Measurements from ENCODE around the gene KIF26B. TPM values are rescaled to one million over a fixed set of nuclear protein-coding genes. Genes with fewer than 3 reads are reported as not detected.
A peak's percentile ranks its signal among the peaks of the same experiment; 100 is the strongest.

KIF26B gene
- polyA plus RNA-seq, 1 of the 3 experiments (the other 2 are of a cell fraction): 2.6 TPM

DNA sequence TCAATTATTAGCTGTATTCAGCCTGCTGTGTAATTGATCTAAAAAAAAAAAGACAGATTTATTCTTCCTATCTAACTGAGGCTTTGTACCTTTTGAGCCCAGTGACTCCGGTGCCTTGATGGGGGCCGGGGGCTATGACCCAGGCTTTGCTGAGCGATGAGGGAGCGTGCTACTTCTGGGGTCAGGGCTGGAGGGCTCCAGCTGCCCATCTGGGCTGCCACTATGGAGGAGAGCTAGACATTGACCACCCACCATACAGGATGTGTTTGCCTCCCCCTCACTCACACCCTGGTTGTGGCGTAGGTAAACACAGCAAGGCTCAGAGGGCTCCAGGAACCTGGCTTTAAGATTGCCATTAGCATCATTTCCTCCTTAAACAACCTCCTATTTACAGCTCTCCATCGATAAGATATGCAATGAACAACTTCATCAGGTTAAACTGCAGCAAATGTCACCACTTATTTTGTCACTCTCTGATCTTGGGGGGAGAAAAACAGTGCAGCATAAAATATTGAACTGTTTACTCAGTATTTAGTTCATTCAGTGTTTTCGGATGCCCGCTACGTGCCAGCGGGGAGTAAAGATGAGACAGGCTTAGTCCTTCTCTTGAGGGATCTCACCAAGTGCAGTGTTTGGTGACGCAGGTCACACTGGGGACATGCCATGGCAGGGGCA, 231.6 kb downstream of the KIF26B start:
- Histone ChIP-seq H4K20me1 (ENCODE audit: insufficient read depth) (no peaks in the 10 kb centered on the region), H3K27ac (ENCODE audit: low read depth in 2 of 2, low read length in 1 of 2) (no peak overlapping the region; a peak in 1 of 4 replicates), H3K27me3 (ENCODE audit: insufficient read depth) (no peaks in the 10 kb centered on the region), H3K4me1 (ENCODE audit: control insufficient read depth in 1 of 2, insufficient read depth in 2 of 2, low read depth in 1 of 2, low read length in 1 of 2) (peaks cover 0 to 23% of the 10 kb centered on the region in 2 experiments; a peak in 1 of 4 replicates), H3K79me2 (ENCODE audit: insufficient read depth) (no peaks in the 10 kb centered on the region), H3K9ac (no peak overlapping the region), H3K9me3 (no peaks in the 10 kb centered on the region), H3K9me2 (no peaks in the 10 kb centered on the region), H3F3A (replicated peaks; ENCODE audit: insufficient read depth) (no peaks in the 10 kb centered on the region), H3K4me3 (ENCODE audit: low read depth in 2 of 2, low read length in 1 of 2) (no peak overlapping the region), H3K36me3 (replicated peaks in 1 of 2; ENCODE audit: control insufficient read depth in 1 of 2, insufficient read depth in 2 of 2, low read length in 1 of 2) (peaks cover 8 to 16% of the 10 kb centered on the region in 2 experiments), H2AFZ (ENCODE audit: low read depth) (no peak overlapping the region), H3K4me2 (no peak overlapping the region)
- DNase-seq: no peak
- WGBS (ENCODE audit: low lambda C conversion rate): 89% methylated on average over 11 of the region's 11 CpGs
- no peak for TF ChIP-seq RCOR1 (IDR thresholded peaks at IDR 0.05; ENCODE audit: low read length)
- no peak for TF ChIP-seq NFIC (IDR thresholded peaks at IDR 0.05; ENCODE audit: borderline replicate concordance)
- no peak for TF ChIP-seq TEAD4 (IDR thresholded peaks at IDR 0.05; ENCODE audit: borderline replicate concordance, insufficient read depth)
- no peak for TF ChIP-seq RFX5 (IDR thresholded peaks at IDR 0.05; ENCODE audit: low read length)
- TF ChIP-seq RXRA (IDR thresholded peaks at IDR 0.05; ENCODE audit: borderline replicate concordance, low read depth): no peak
- TF ChIP-seq TAF1 (IDR thresholded peaks at IDR 0.05; ENCODE audit: borderline replicate concordance, low read depth, low read length): no peak
- TF ChIP-seq FOXM1 (IDR thresholded peaks at IDR 0.05; ENCODE audit: low read depth): no peak
- no peak for TF ChIP-seq EZH2phosphoT487 (IDR thresholded peaks at IDR 0.05; ENCODE audit: borderline replicate concordance, low read depth)
- TF ChIP-seq ELF1 (IDR thresholded peaks at IDR 0.05): no peak
- no peak for TF ChIP-seq USF1 (IDR thresholded peaks at IDR 0.05; ENCODE audit: borderline replicate concordance, low read depth)
- CTCF ChIA-PET: interaction anchor here (1.2 to 1.4 kb wide), 2 partner anchors 230 to 233 kb away, joined by 4 read pairs; no protein-coding TSS in a partner anchor
- POLR2A ChIA-PET: no interaction called here

- H4K20me1 ChIP-seq (ENCODE audit: insufficient read depth): no peaks in the 10 kb centered on the region
- H3K27me3 ChIP-seq (ENCODE audit: insufficient read depth): no peaks in the 10 kb centered on the region
- CTCF ChIA-PET: interaction anchor here (0.6 kb wide), 1 partner anchor 8 kb away, joined by 3 read pairs; no protein-coding TSS in a partner anchor
- no peak overlapping the region for H3K4me3 ChIP-seq (ENCODE audit: low read depth in 2 of 2, low read length in 1 of 2)
- peaks cover 0 to 20% of the 10 kb centered on the region in 2 experiments; a peak in 1 of 4 replicates for H3K4me1 ChIP-seq (ENCODE audit: control insufficient read depth in 1 of 2, insufficient read depth in 2 of 2, low read depth in 1 of 2, low read length in 1 of 2)
- no peak for DNase-seq
- TF ChIP-seq FOXM1 (IDR thresholded peaks at IDR 0.05; ENCODE audit: low read depth) (no peak), SIN3A (IDR thresholded peaks at IDR 0.05; ENCODE audit: borderline replicate concordance, low read depth, low read length) (no peak), RCOR1 (IDR thresholded peaks at IDR 0.05; ENCODE audit: low read length) (no peak), FOXJ3 (CRISPR knock-in tag; IDR thresholded peaks at IDR 0.05) (no peak), CHD2 (IDR thresholded peaks at IDR 0.05; ENCODE audit: low read length, partially characterized antibody) (no peak), NRF1 (IDR thresholded peaks at IDR 0.05; ENCODE audit: low read depth, low read length) (no peak)
- no peak overlapping the region for H3K9ac ChIP-seq
- H3K9me3 ChIP-seq: no peaks in the 10 kb centered on the region
- H2AFZ ChIP-seq (ENCODE audit: low read depth): no peak overlapping the region
- POLR2A ChIA-PET: interaction anchor here (0.5 to 0.6 kb wide), 2 partner anchors 26 to 232 kb away, joined by 3 read pairs; no protein-coding TSS in a partner anchor
- H3F3A ChIP-seq (replicated peaks; ENCODE audit: insufficient read depth): no peaks in the 10 kb centered on the region
- H3K79me2 ChIP-seq (ENCODE audit: insufficient read depth): no peaks in the 10 kb centered on the region
- H3K9me2 ChIP-seq: no peaks in the 10 kb centered on the region
- WGBS (ENCODE audit: low lambda C conversion rate): 64% methylated on average over 3 of the region's 3 CpGs
- H3K36me3 ChIP-seq (replicated peaks in 1 of 2; ENCODE audit: control insufficient read depth in 1 of 2, insufficient read depth in 2 of 2, low read length in 1 of 2): peaks cover 8 to 15% of the 10 kb centered on the region in 2 experiments
- peak overlapping the region in 1 of 2 experiments; percentile 23; a peak in 1 of 4 replicates for H3K27ac ChIP-seq (ENCODE audit: low read depth in 2 of 2, low read length in 1 of 2)
- no peak overlapping the region for H3K4me2 ChIP-seq
Observed at GRCh38 chr1:245388687-245389086, 233.9 kb downstream of the KIF26B start.

All from SK-N-SH (cell line).